NCI-H460 (cell line): ENCODE results near the gene SGK1. TPM values are rescaled to one million over a fixed set of nuclear protein-coding genes. Genes with fewer than 3 reads are reported as not detected.
"Not testable (repeated sequence)": the region's sequence is repeated elsewhere in the genome, so short reads cannot be mapped to it uniquely, and the experiment has no call there.

Source experiments
- DNase-seq: peaks from one replicate; pipeline ENCODE4 v3.0.0-alpha.2; 2016; ENCODE audit warnings: low read depth; ENCODE audit errors: extremely low read depth
- total RNA-seq: library from RNA; depleted of rRNA; stranded (reverse); fragments of >200 nt; shearing (Covaris generic); gene quantifications from 2 replicates; pipeline ENCODE4 v1.2.3, GENCODE V29; 2014

Gene SGK1
- total RNA-seq, 1 experiment from 2014 or later: 110 TPM

DNA sequence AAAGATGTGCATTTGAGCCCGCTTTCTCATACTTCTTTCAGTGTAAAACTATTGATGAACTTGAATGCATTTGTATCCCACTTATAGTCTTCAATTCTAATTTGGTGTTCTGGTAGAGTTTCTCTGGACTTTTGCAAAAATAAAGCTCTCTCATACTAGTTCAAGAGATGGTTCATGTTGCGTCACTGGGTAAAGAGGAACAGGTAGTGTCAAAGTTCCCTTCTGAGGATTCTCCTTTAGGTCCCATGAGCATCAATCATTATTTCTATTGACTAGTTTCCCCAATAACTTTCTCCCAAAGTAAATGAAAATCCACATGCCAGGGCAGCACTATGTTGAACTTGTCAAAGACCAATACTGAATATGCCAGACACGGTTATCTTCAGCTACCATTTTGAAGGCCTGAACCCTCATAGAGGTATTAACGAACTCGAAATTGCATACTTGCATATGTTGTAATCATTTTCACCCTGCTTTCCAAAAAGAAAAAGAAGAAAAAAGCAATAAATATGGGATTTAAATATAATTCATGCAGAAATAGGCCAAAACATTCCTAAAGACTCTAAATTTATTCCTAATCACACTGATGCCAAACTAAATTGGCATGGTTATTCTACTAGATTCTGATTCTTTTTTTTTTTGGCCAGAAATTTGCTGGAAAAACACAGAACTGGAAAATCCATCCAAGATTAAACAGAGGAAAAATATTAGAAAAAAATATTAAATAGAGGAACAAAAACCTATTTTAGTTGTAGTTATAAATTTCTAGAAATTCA is 84.5 kb downstream of the SGK1 start:
- DNase-seq: no peak

DNA sequence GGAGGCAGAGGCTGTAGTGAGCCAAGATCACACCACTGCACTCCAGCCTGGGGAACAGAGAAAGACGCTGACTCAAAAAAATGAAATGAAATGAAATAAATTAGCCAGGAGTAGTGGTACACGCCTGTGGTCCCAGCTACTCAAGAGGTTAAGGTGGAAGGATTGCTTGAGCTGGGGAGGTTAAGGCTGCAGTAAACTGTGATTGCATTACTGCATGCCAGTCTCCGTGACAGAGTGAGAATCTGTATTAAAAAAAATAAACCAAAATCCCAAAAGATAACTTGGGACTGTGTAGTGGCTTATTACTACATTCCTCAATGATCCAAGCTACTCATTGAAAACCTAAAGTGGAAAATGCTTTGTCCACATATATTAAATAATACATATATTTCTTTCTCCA is 87.0 kb downstream of the SGK1 start:
- DNase-seq: no peak

DNA sequence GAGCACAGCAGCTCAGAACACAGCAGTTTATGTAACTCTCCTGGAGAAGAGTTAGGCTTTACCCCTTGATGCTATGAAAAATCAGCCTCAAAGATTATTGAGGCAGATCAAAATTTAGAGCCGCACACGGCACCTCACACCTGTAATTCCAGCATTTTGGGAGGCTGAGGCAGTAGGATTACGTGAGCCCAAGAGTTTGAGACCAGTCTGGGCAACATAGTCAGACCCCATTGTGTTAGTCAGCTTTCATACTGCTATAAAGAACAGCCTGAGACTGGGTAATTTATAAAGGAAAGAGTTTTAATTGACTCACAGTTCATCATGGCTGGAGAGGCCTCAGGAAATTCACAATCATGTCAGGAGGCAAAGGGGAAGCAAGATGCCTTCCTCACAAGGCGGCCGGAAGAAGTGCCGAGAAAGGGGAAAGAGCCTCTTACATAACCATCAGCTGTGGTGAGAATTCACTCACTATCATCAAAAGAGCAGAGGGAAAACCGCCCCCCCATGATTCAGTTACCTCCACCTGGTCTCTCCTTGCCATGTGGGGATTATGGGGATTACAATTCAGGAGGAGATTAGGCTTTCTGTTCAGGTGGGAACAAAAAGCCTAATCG is 87.7 kb downstream of the SGK1 start:
- DNase-seq: no peak

DNA sequence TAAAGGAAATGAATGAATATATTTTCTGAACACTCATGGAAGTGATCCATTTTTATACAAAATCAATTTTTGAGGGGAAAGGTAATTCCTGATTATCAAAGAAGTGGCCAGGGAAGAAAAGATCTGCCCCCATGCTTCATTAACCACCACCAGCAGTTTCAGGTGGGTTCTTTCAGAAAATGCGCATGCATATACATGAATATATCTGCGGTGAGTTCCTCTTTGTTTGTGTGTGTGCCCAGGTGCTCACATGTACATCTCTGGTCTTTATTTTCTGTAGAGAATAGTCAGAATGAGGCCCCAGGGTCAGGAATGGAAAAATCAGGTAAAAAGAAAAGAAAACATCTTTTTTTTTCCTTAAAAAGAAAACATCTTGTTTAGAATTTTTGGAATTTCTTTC is 88.4 kb downstream of the SGK1 start:
- no peak for DNase-seq

DNA sequence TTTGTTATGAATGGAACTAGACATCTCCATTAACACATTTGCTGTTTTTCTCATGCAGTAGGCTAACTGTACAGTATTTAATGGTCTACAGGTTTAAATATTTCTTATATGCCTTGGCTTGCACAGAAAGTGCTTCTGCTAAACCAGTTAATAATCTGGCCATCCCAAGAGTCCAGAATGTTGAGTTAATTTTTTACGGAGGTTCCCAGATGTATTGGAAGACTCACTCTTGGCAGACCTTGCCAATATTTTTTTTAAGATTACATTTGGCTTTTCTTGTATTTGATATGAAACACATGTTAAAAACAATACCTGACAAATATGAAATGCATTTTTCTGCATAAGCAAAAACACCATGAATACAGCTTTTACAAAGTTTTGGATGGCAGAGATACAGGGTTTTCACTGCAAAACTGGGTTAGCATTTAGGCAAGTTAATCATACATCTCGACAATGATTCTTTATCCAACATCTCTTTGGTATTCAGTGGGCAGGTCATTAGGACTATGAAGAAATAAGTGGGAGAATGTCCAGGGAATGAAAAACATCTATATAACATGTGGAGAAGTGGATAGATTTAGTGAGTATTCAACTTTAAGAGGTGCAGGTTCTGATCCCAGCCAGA is 94.0 kb downstream of the SGK1 start:
- DNase-seq: no peak

DNA sequence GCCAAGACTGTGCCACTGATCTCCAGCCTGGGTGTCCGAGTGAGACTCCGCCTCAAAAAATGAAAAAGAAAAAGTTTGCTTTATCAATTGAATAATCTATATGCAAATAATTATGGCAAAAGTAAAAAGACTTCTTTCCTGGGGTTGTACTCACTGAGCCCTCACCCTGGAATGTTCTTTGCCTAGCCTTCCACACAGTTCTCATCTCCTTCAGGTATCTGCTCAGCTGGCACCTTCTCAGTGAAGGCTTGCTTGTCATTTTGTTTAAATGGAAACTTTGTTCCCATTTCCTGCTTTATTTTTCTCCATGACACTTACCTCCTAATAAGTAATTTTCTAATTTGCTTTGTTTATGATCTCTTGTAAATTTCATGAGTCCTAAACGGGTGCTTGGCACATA is 96.7 kb downstream of the SGK1 start:
- no peak for DNase-seq

DNA sequence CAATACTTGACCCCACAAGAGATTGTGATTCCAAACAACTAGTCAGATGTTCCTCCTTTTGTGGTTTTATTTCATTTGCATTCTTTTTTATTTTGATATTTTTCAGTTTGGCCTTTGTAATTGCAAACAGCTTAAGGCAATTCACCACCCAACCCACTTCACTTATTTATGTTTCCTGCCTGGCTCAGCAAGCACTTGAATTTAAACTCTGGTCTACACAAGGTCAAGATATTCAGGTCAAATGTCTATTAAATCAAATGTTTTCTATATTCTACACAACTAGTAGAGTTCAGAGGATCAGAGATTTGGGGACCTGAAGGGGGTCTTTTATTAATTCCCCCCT is 100.1 kb downstream of the SGK1 start:
- DNase-seq: no peak

DNA sequence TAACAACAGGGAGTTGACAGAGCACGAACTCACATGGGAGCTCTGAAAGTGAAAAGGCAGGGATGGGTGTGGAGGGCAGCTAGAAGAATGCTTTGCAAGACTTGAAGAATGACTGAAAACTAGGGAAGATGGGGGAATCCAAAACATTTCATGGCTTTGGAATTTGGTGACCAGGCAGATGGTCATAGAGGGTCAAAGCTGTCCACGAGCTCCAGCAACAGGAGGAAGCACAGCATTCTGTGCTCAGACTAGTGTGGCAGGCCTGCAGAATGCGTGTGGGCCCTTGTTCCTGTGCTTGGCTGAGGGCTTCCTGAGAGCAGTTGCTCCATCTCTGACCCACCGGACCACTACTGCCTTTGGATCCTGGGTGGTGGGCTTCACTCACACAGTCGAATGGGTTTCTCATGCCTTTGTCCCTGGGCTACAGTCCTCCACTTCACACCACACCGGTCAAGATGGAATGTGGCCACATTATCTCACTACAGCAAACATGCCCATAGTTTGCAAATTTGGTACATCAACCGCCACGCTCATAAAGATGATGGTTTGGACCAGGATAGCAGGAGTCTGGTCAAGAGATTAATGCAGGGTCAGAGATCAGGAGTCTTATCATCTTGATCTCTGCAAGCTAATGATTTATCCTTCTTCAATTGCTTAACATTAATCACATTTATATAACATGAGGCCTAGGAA is 100.7 kb downstream of the SGK1 start:
- no peak for DNase-seq

DNA sequence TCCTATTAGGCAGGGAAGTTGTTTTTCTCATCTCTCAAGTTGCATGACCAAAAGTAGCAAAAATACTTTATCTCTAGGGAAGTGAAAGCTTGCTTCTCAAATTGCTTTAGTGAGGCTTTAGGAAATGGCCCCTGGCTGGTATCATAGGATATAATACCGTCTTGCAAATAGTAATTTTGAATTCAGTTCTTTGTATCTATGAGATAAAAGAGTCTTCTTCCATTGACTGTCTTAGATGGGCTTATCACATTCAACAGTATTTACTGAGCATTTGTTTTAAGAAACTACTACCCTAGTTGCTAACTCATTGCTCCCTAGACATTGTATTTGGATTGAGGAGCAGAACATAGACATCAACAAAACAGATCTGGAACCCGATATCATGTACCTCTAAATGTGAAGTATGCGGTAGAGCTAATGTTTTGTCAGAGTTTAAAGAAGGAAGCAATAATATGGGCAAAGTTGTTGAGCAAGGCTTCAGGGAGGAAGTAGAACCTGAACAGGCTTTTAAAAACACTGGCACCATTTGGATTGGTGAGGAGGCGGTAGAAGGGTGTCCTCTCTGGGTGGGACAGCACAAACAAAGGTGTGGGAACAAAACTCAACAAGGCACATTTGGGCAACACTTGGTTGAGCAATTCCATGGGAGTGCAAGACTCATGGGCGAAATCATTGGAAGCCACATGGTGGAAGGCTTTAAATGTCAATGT is 101.5 kb downstream of the SGK1 start:
- DNase-seq: no peak

DNA sequence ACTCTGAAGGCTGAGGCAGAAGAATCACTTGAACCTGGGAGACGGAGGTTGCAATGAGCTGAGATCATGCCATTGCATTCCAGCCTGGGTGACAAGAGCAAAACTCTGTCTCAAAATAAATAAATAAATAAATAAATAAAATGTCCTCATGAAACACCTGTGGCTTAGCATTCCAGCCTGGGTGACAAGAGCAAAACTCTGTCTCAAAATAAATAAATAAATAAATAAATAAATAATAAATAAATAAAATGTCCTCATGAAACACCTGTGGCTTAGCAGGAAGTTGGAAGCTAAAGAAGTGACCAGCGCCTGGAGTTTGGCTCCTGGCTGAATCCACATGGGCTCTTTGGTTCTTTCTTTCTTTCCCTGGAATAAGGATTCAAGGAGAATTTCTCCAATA is 104.5 kb downstream of the SGK1 start:
- DNase-seq: not testable (repeated sequence)

DNA sequence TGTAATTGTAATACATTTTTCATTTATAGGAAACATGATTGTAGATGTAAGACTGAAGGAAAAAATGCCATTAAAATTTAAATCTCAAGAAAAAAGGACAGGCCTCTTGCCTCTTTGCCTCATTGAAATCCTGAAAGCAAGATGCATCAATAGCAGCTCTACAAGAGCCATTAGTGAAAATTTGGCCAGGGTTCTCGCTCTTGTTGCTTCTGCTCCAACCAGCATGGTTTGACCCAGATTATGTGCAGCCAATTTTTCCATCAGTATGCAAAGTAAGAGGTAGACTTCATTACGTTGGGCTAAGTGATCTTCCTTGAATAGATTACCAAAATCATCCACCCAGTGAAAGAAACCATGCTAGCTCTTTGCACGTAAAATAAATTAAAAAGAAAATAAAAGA is 106.6 kb downstream of the SGK1 start:
- no peak for DNase-seq

DNA sequence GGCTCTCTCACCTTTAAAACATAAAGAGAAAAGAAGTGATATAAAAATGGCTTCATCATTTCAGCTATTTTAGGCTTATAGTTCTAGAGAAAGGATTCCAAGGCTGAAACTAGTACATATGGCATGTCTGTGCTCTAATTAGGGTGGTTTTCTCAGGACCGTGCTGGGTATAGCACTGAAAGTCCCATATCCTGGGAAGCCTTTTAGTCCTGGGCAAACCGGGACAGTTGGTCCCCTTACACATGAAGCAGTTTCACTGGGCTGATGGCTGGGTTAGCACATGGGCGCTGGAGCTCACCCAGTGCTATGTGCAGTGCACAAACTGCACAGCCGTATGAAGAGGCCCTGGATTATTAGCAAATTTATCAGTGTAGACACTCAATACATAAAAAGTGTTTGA is 110.5 kb downstream of the SGK1 start:
- DNase-seq: no peak

DNA sequence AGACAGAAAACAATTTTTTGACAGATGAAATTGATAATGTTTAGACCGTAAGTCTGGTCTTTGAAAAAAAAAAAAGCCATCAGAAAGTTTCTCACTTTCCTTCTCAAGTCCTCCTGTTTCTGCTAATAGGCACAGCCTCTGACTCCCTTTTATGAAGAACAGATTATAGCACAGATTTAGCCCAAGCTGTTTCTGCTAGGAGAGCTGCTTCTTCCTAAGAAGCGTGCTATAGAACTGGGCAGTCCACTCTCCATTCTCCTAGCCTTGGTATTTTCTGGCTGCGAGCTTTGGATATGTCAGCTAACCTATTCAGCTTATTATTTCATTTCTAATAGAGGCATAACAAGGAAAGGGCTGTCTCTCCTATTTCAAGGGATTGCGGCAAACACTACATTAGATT is 112.5 kb downstream of the SGK1 start:
- DNase-seq: no peak

DNA sequence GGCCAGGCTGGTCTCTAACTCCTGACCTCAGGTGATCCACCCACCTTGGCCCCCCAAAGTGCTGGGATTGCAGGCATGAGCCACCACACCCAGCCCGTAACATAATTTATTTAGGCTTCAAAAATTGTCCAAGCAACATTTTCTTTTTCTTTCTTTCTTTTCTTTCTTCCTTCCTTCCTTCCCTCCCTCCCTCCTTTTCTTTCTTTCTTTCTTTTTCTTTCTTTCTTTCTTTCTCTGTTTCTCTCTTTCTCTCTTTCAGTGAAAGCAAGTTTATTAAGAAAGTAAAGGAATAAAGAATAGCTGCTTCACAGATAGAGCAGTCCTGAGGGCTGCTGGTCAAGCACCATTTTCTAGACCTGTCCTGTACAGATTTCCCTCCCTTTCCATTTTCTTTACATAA is 113.2 kb downstream of the SGK1 start:
- not testable (repeated sequence) for DNase-seq

DNA sequence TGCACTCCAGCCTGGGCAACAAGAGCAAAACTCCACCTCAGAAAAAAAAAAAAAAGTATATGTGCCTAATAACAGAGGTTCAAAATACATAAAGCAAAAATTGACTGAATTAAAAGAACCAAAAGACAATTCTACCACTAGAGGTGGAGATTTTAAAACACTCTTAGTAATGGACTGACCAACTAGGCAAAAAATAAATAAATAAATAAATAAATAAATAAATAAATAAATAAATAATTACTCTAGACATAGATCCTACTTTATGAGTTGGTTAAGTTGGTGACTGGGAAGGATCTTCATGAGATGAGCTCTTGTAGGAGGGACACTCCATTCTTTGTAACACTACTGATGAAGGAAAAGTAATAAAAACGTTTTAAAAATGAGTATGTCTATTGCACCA is 113.9 kb downstream of the SGK1 start:
- DNase-seq: no peak

DNA sequence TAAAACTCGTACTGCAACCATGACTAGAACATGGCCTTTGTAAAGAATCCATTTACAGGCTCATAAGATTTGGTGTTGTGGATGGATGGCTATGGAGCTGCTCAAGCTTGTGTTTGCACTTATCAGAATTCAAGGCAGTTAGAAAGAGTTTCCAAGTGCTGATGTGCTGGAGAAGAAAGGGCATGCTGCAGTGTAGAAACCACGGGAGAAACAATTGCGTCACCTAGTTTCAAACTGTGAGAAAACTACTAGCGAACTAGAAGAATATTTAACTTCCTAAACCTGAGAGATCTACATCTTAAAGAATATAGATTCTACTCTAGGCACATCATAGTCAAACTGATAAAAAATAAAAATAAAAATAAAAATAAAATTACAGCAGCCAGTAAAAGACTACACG is 116.2 kb downstream of the SGK1 start:
- DNase-seq: no peak

DNA sequence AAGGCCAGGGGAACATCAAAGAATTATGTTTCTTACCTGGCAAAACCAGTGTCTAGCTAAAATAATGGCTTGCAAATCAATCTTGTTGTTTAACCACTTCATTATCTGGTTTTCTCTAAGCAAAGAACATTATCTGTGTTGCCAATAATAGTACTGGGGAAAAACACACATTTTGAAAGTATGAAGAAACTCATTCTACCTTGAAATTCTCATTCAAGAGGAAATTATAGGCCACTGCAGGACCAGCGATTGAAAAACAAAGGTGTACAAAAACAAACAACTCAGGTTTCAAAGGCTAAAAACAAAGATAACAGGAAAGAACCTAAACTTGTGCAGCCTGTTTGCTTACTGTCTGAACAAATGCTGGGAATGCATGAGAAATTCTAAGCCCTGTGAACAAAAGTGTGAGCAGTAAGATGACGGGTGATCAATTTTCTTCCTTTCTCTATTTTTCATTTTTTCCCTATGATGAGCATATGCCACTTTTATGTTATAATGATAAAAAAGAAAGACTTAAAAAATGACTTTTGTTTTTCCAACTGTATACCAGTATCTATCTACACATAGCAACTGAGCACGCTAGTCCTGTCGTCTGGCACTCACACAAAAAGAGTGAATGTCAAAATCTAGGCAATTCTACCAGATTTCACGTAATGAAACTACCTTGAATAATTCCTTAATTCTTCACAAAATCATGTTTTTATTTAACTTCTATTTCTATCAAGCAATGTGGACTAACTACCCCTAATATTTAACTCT is 117.9 kb downstream of the SGK1 start:
- no peak for DNase-seq

DNA sequence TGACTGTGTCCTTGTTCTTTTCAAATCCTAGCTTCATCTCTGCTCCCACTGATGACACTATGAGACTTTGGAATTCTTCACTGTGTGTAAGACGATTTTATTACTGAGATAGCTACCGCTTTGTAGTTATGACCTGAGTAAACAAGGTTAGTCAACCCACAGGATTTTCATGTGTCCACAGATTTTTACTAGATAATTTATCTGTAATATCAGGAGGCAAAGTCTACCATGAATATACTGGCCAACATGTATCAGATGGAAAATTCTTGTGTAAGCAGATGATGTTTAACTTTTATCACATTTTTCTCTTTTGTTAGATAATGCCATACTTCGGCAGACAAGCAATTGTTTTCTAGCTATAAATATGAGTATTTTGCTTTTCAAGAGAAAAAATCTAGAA is 119.8 kb downstream of the SGK1 start:
- DNase-seq: no peak

DNA sequence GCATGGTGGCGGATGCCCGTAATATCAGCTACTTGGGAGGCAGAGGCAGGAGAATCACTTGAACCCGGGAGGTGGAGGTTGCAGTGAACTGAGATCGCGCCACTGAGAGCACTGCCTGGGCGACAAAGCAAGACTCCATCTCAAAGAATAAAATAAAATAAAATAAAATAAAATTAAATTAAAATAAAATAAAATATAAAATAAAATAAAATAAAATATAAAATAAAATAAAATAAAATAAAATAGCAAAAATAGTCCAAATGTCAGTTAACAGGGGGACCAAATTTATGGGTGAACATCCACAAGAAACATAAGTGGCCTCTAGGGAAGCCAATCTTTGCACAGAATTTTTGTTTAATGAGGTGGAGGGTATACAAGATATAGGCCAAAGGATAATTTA is 120.2 kb downstream of the SGK1 start:
- DNase-seq: not testable (repeated sequence)

DNA sequence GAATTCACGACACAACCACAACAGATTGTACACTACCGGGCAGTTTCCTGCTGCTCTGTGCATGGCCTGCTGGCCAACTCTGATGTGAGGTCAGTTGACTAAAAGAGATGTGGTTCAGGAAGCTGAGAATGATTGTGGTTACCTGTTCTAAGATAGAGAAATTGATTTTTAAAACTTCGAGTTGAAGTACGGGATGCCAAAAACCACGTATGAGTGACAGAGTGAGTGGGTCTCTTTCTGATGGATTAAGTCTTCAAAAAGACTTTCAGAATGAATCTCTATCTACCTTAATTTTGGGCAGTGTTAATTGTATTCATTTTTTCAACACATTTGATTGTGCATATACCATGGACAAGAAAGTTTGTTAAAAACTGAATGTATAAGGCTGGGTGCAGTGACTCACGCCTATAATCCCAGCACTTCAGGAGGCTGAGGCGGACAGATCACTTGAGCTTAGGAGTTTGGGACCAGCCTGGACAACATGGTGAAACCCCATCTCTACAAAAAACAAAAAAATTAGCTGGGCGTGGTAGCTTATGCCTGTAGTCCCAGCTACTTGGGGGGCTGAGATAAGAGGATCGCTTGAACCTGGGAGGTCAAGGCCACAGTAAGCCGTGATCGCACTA is 121.2 kb downstream of the SGK1 start:
- no peak for DNase-seq
